ENCODE measurements around the gene ZNF263.

Gene ZNF263

GRCh38 chr16:3282730-3283542 is at the start of gene ZNF263 (continued):
- TF ChIP-seq, protein P1, sequence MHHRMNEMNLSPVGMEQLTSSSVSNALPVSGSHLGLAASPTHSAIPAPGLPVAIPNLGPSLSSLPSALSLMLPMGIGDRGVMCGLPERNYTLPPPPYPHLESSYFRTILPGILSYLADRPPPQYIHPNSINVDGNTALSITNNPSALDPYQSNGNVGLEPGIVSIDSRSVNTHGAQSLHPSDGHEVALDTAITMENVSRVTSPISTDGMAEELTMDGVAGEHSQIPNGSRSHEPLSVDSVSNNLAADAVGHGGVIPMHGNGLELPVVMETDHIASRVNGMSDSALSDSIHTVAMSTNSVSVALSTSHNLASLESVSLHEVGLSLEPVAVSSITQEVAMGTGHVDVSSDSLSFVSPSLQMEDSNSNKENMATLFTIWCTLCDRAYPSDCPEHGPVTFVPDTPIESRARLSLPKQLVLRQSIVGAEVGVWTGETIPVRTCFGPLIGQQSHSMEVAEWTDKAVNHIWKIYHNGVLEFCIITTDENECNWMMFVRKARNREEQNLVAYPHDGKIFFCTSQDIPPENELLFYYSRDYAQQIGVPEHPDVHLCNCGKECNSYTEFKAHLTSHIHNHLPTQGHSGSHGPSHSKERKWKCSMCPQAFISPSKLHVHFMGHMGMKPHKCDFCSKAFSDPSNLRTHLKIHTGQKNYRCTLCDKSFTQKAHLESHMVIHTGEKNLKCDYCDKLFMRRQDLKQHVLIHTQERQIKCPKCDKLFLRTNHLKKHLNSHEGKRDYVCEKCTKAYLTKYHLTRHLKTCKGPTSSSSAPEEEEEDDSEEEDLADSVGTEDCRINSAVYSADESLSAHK (tag by site-specific recombination; IDR thresholded peaks at IDR 0.05): no peak; the same call in 1 of the 2 replicates
- TF ChIP-seq FEZF1 (tag by site-specific recombination; IDR thresholded peaks at IDR 0.05) (no peak), ZNF701 (tag by site-specific recombination; IDR thresholded peaks at IDR 0.05) (no peak), ZNF624 (tag by site-specific recombination; IDR thresholded peaks at IDR 0.05) (no peak), ZNF660 (tag by site-specific recombination; IDR thresholded peaks at IDR 0.05) (0 out of 2 replicates have a peak, but pooled peaks have one; percentile 23), ZBTB26 (tag by site-specific recombination; optimal IDR thresholded peaks at IDR 0.05) (peak; percentile 90), ZBTB17 (tag by site-specific recombination; IDR thresholded peaks at IDR 0.05) (peak; percentile 97), SP2 (tag by site-specific recombination; IDR thresholded peaks at IDR 0.05) (peak; percentile 94), ZNF146 (tag by site-specific recombination; IDR thresholded peaks at IDR 0.05) (no peak), KLF10 (tag by site-specific recombination; IDR thresholded peaks at IDR 0.05) (peak; percentile 86), EGR2 (tag by site-specific recombination; IDR thresholded peaks at IDR 0.05; ENCODE audit: low read depth) (peak; percentile 87), ZFP41 (tag by site-specific recombination; IDR thresholded peaks at IDR 0.05; ENCODE audit: borderline replicate concordance) (no peak), ZNF350 (tag by site-specific recombination; IDR thresholded peaks at IDR 0.05) (no peak), GLI2 (tag by site-specific recombination; IDR thresholded peaks at IDR 0.05; ENCODE audit: borderline replicate concordance, low read depth) (no peak), OVOL3 (tag by site-specific recombination; IDR thresholded peaks at IDR 0.05) (peak; percentile 31; the same call in 1 of the 2 replicates), ZFP3 (tag by site-specific recombination; IDR thresholded peaks at IDR 0.05; ENCODE audit: low read depth) (no peak), MYNN (tag by site-specific recombination; IDR thresholded peaks at IDR 0.05; ENCODE audit: borderline replicate concordance) (no peak), ZNF596 (tag by site-specific recombination; IDR thresholded peaks at IDR 0.05) (no peak), WT1 (tag by site-specific recombination; IDR thresholded peaks at IDR 0.05) (0 out of 2 replicates have a peak, but pooled peaks have one; percentile 18), BCL11B (tag by site-specific recombination; IDR thresholded peaks at IDR 0.05; ENCODE audit: low read depth) (peak; percentile 63; the same call in 1 of the 2 replicates), PBX3 (CRISPR knock-in tag; IDR thresholded peaks at IDR 0.05) (no peak), ZSCAN18 (tag by site-specific recombination; IDR thresholded peaks at IDR 0.05) (no peak), ZNF48 (tag by site-specific recombination; IDR thresholded peaks at IDR 0.05) (no peak), ZNF555 (tag by site-specific recombination; conservative IDR thresholded peaks at IDR 0.05) (no peak), ZNF747 (tag by site-specific recombination; IDR thresholded peaks at IDR 0.05) (no peak), ZNF138 (tag by site-specific recombination; IDR thresholded peaks at IDR 0.05; ENCODE audit: borderline replicate concordance) (no peak), ZNF24 (tag by site-specific recombination; IDR thresholded peaks at IDR 0.05) (peak; percentile 77)
- TF ChIP-seq, protein P2, sequence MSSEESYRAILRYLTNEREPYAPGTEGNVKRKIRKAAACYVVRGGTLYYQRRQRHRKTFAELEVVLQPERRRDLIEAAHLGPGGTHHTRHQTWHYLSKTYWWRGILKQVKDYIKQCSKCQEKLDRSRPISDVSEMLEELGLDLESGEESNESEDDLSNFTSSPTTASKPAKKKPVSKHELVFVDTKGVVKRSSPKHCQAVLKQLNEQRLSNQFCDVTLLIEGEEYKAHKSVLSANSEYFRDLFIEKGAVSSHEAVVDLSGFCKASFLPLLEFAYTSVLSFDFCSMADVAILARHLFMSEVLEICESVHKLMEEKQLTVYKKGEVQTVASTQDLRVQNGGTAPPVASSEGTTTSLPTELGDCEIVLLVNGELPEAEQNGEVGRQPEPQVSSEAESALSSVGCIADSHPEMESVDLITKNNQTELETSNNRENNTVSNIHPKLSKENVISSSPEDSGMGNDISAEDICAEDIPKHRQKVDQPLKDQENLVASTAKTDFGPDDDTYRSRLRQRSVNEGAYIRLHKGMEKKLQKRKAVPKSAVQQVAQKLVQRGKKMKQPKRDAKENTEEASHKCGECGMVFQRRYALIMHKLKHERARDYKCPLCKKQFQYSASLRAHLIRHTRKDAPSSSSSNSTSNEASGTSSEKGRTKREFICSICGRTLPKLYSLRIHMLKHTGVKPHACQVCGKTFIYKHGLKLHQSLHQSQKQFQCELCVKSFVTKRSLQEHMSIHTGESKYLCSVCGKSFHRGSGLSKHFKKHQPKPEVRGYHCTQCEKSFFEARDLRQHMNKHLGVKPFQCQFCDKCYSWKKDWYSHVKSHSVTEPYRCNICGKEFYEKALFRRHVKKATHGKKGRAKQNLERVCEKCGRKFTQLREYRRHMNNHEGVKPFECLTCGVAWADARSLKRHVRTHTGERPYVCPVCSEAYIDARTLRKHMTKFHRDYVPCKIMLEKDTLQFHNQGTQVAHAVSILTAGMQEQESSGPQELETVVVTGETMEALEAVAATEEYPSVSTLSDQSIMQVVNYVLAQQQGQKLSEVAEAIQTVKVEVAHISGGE (tag by site-specific recombination; conservative IDR thresholded peaks at IDR 0.05; ENCODE audit: low read depth): peak; percentile 25; the same call in 1 of the 2 replicates

Data from HEK293 (cell line).